ENCODE measurements around the gene UBR2. TPM values are rescaled to one million over a fixed set of nuclear protein-coding genes. Genes with fewer than 3 reads are reported as not detected.
"Not testable (repeated sequence)": the region's sequence is repeated elsewhere in the genome, so short reads cannot be mapped to it uniquely, and the experiment has no call there.

UBR2 gene
- total and polyA plus RNA-seq, 12 donors = 11.4 to 46.9 (median 30.2) TPM

- Histone ChIP-seq H3K27me3 (no peaks in the 10 kb centered on the region), H3K9me3 (replicated peaks in 1 of 3) (no peaks in the 10 kb centered on the region), H3K27ac (no peak overlapping the region), H3K36me3 (replicated peaks in 1 of 2) (no peaks in the 10 kb centered on the region), H3K4me3 (no peak overlapping the region), H3K4me1 (replicated peaks in 1 of 2) (peaks cover 0 to 5% of the 10 kb centered on the region in 2 donors)
- intact Hi-C loops (cut with DNase I) = no loop called here
- TF ChIP-seq POLR2A (IDR thresholded peaks at IDR 0.05) = no peak
- TF ChIP-seq CTCF (IDR thresholded peaks at IDR 0.05) = no peak
- 65 to 93% (median 75%) methylated on average over 5 of the region's 5 CpGs for whole genome bisulfite sequencing, 4 donors
- no peak for DNase-seq
Measured at GRCh38 chr6:42552380-42552779, 11.4 kb upstream of the UBR2 start.

- WGBS, 4 donors = 92 to 100% (median 96%) methylated on average over 4 of the region's 4 CpGs
- no peaks in the 10 kb centered on the region for H3K36me3 ChIP-seq (replicated peaks in 1 of 2)
- no peak for TF ChIP-seq CTCF (IDR thresholded peaks at IDR 0.05)
- TF ChIP-seq POLR2A (IDR thresholded peaks at IDR 0.05) = no peak
- no peak overlapping the region for H3K4me3 ChIP-seq
- H3K27me3 ChIP-seq = no peaks in the 10 kb centered on the region
- intact Hi-C loops (cut with DNase I) = no loop called here
- H3K27ac ChIP-seq = no peak overlapping the region
- peaks cover 0 to 5% of the 10 kb centered on the region in 2 donors for H3K4me1 ChIP-seq (replicated peaks in 1 of 2)
- DNase-seq = no peak
- H3K9me3 ChIP-seq (replicated peaks in 1 of 3) = no peaks in the 10 kb centered on the region
Measured at GRCh38 chr6:42555477-42556457, 8.1 kb upstream of the UBR2 start.

- Histone ChIP-seq H3K27ac (no peak overlapping the region), H3K36me3 (replicated peaks in 1 of 2) (no peaks in the 10 kb centered on the region), H3K9me3 (replicated peaks in 1 of 3) (no peaks in the 10 kb centered on the region), H3K27me3 (no peaks in the 10 kb centered on the region), H3K4me3 (no peak overlapping the region), H3K4me1 (replicated peaks in 1 of 2) (peaks cover 0 to 5% of the 10 kb centered on the region in 2 donors)
- no peak for DNase-seq
- intact Hi-C loops (cut with DNase I) = no loop called here
- no peak for TF ChIP-seq CTCF (IDR thresholded peaks at IDR 0.05)
- no peak for TF ChIP-seq POLR2A (IDR thresholded peaks at IDR 0.05)
- WGBS, 4 donors = 74 to 82% (median 80%) methylated on average over 4 of the region's 4 CpGs
Measured at GRCh38 chr6:42556462-42556861, 7.4 kb upstream of the UBR2 start.

GRCh38 chr6:42559276-42559675 is 4.6 kb upstream of the UBR2 start:
- H3K4me1 ChIP-seq (replicated peaks in 1 of 2); H3K27ac ChIP-seq; H3K4me3 ChIP-seq; H3K27me3 ChIP-seq; DNase-seq; H3K9me3 ChIP-seq (replicated peaks in 1 of 3); intact Hi-C loops (cut with DNase I); H3K36me3 ChIP-seq (replicated peaks in 1 of 2): not testable (repeated sequence)
- 86 to 91% (median 90%) methylated on average over 6 of the region's 6 CpGs for WGBS, 4 donors

All from adrenal gland (tissue), 12 donors.